ENCODE results near the gene LRRC63. TPM values are rescaled to one million over a fixed set of nuclear protein-coding genes. Genes with fewer than 3 reads are reported as not detected.

LRRC63 gene
- total and polyA plus RNA-seq, 2 donors (not counting 1 experiment from before 2014, with no cell fraction given), result 0.17 TPM; not detected in 1

DNA sequence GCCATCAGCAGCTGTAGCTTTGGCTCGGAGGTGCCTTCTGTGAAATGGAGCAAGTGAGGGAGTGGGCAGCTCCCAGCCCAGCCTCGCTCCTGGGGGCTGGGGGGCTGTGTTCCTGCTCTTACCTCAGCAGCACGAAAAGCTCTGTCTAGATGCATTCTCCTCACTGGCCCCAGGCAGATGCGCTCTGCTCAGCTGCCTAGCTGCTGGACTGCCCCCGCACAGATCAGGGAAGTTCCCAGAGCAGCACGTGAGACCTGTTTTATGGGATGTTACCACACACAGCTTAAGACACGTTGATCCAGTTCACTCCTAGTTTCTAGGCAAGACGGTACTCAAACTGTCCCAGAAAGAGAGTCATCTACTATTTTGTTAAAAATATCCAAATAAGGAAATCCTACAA is 43.4 kb upstream of the LRRC63 start:
- no peak for DNase-seq (ENCODE audit: low read depth in 2 of 2)

GRCh38 chr13:46168783-46169182 is 42.9 kb upstream of the LRRC63 start:
- no peaks in the 10 kb centered on the region for H4K20me1 ChIP-seq (ENCODE audit: control insufficient read depth, extremely low read depth, insufficient read depth, low read length)
- H3K79me2 ChIP-seq (ENCODE audit: control insufficient read depth, insufficient read depth, low read length), result no peaks in the 10 kb centered on the region
- no peak overlapping the region for H2AFZ ChIP-seq (ENCODE audit: low read length)
- no peaks in the 10 kb centered on the region for H3K36me3 ChIP-seq (ENCODE audit: control insufficient read depth, insufficient read depth, low read length)
- H3K27ac ChIP-seq (ENCODE audit: insufficient read depth, low read length), result no peak overlapping the region
- H3K4me2 ChIP-seq (ENCODE audit: extremely low read depth, insufficient read depth, low read length), result no peak overlapping the region
- H3K9ac ChIP-seq (ENCODE audit: insufficient read depth, low read length), result no peak overlapping the region
- no peaks in the 10 kb centered on the region for H3K27me3 ChIP-seq (ENCODE audit: control insufficient read depth, insufficient read depth, low read length)
- no peak for DNase-seq (ENCODE audit: low read depth in 2 of 2)
- TF ChIP-seq, protein P1, sequence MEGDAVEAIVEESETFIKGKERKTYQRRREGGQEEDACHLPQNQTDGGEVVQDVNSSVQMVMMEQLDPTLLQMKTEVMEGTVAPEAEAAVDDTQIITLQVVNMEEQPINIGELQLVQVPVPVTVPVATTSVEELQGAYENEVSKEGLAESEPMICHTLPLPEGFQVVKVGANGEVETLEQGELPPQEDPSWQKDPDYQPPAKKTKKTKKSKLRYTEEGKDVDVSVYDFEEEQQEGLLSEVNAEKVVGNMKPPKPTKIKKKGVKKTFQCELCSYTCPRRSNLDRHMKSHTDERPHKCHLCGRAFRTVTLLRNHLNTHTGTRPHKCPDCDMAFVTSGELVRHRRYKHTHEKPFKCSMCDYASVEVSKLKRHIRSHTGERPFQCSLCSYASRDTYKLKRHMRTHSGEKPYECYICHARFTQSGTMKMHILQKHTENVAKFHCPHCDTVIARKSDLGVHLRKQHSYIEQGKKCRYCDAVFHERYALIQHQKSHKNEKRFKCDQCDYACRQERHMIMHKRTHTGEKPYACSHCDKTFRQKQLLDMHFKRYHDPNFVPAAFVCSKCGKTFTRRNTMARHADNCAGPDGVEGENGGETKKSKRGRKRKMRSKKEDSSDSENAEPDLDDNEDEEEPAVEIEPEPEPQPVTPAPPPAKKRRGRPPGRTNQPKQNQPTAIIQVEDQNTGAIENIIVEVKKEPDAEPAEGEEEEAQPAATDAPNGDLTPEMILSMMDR (conservative IDR thresholded peaks at IDR 0.05 in 1 of 2, IDR thresholded peaks at IDR 0.05 in 1 of 2; ENCODE audit: low read depth in 1 of 2, low read length in 2 of 2), result no peak
- no peak for TF ChIP-seq EZH2 (IDR thresholded peaks at IDR 0.05; ENCODE audit: low read length, missing control alignments)
- no peaks in the 10 kb centered on the region for H3K4me1 ChIP-seq (ENCODE audit: control insufficient read depth, extremely low read depth, insufficient read depth, low read length)
- H3K4me3 ChIP-seq (replicated peaks in 1 of 4; ENCODE audit: control extremely low read depth in 1 of 4, insufficient read depth in 1 of 4, low read depth in 3 of 4, low read length in 4 of 4), result no peak overlapping the region
- no peaks in the 10 kb centered on the region for H3K9me3 ChIP-seq (ENCODE audit: control insufficient read depth, insufficient read depth, low read depth, low read length)

More for the DNA sequence above, 43.4 kb upstream of the LRRC63 start:
- Histone ChIP-seq H4K20me1 (ENCODE audit: control insufficient read depth, extremely low read depth, insufficient read depth, low read length) (no peaks in the 10 kb centered on the region), H3K79me2 (ENCODE audit: control insufficient read depth, insufficient read depth, low read length) (no peaks in the 10 kb centered on the region), H3K36me3 (ENCODE audit: control insufficient read depth, insufficient read depth, low read length) (no peaks in the 10 kb centered on the region), H3K4me2 (ENCODE audit: extremely low read depth, insufficient read depth, low read length) (no peak overlapping the region), H3K9ac (ENCODE audit: insufficient read depth, low read length) (no peak overlapping the region), H3K27ac (ENCODE audit: insufficient read depth, low read length) (no peak overlapping the region), H3K9me3 (ENCODE audit: control insufficient read depth, insufficient read depth, low read depth, low read length) (no peaks in the 10 kb centered on the region), H3K27me3 (ENCODE audit: control insufficient read depth, insufficient read depth, low read length) (no peaks in the 10 kb centered on the region), H3K4me3 (replicated peaks in 1 of 4; ENCODE audit: control extremely low read depth in 1 of 4, insufficient read depth in 1 of 4, low read depth in 3 of 4, low read length in 4 of 4) (no peak overlapping the region), H2AFZ (ENCODE audit: low read length) (no peak overlapping the region), H3K4me1 (ENCODE audit: control insufficient read depth, extremely low read depth, insufficient read depth, low read length) (no peaks in the 10 kb centered on the region)
- TF ChIP-seq, protein P1 (conservative IDR thresholded peaks at IDR 0.05 in 1 of 2, IDR thresholded peaks at IDR 0.05 in 1 of 2; ENCODE audit: low read depth in 1 of 2, low read length in 2 of 2), result no peak
- no peak for TF ChIP-seq EZH2 (IDR thresholded peaks at IDR 0.05; ENCODE audit: low read length, missing control alignments)

- Histone ChIP-seq H3K27ac (ENCODE audit: insufficient read depth, low read length) (no peak overlapping the region), H3K36me3 (ENCODE audit: control insufficient read depth, insufficient read depth, low read length) (no peaks in the 10 kb centered on the region)
- DNase-seq (ENCODE audit: low read depth in 2 of 2), result no peak
Observed at GRCh38 chr13:46169758-46170157, 42.0 kb upstream of the LRRC63 start.

More at GRCh38 chr13:46169758-46170157, 42.0 kb upstream of the LRRC63 start:
- TF ChIP-seq, protein P1 (conservative IDR thresholded peaks at IDR 0.05 in 1 of 2, IDR thresholded peaks at IDR 0.05 in 1 of 2; ENCODE audit: low read depth in 1 of 2, low read length in 2 of 2), result no peak
- TF ChIP-seq EZH2 (IDR thresholded peaks at IDR 0.05; ENCODE audit: low read length, missing control alignments), result no peak
- no peaks in the 10 kb centered on the region for H3K79me2 ChIP-seq (ENCODE audit: control insufficient read depth, insufficient read depth, low read length)
- no peak overlapping the region for H3K4me3 ChIP-seq (replicated peaks in 1 of 4; ENCODE audit: control extremely low read depth in 1 of 4, insufficient read depth in 1 of 4, low read depth in 3 of 4, low read length in 4 of 4)
- H3K9me3 ChIP-seq (ENCODE audit: control insufficient read depth, insufficient read depth, low read depth, low read length), result no peaks in the 10 kb centered on the region
- no peak overlapping the region for H3K9ac ChIP-seq (ENCODE audit: insufficient read depth, low read length)
- H4K20me1 ChIP-seq (ENCODE audit: control insufficient read depth, extremely low read depth, insufficient read depth, low read length), result no peaks in the 10 kb centered on the region
- no peak overlapping the region for H2AFZ ChIP-seq (ENCODE audit: low read length)
- no peaks in the 10 kb centered on the region for H3K4me1 ChIP-seq (ENCODE audit: control insufficient read depth, extremely low read depth, insufficient read depth, low read length)
- no peaks in the 10 kb centered on the region for H3K27me3 ChIP-seq (ENCODE audit: control insufficient read depth, insufficient read depth, low read length)
- no peak overlapping the region for H3K4me2 ChIP-seq (ENCODE audit: extremely low read depth, insufficient read depth, low read length)
